Right renal pelvis (tissue), 4 donors: ENCODE data around the gene PMFBP1. TPM values are rescaled to one million over a fixed set of nuclear protein-coding genes. Genes with fewer than 3 reads are reported as not detected.
A peak's percentile ranks its signal among the peaks of the same experiment; 100 is the strongest.

Experiments
- DNase-seq, 4 donors: peaks; one replicate each; pipeline ENCODE4 v3.0.0-alpha.2; 2013; ENCODE audit warnings: low read depth in 4 of 4, low spot score in 3 of 4, missing footprints in 1 of 4
- polyA plus RNA-seq, 4 donors: library from polyadenylated mRNA; unstranded; fragments of 120-200 nt; gene quantifications; one replicate each; pipeline ENCODE4 v1.2.1, GENCODE V29; 2013; ENCODE audit not compliant: insufficient read length in 4 of 4

PMFBP1 gene
- polyA plus RNA-seq: 1 to 10 TPM; 3.2 to 3.8 (median 3.4) TPM

- DNase-seq: no peak
These were observed at the start of gene PMFBP1 for GRCh38 chr16:72172105-72173034. Gene PMFBP1, minus strand, starts transcription at chr16:72172155. Its CDS starts 947 bp downstream, at chr16:72171208.

GRCh38 chr16:72221630-72222024 is 49.7 kb upstream of the PMFBP1 start:
- no peak for DNase-seq

- no peak for DNase-seq
These were observed 49.1 kb upstream of the PMFBP1 start for GRCh38 chr16:72220875-72221629.

- no peak for DNase-seq
These were observed 47.3 kb upstream of the PMFBP1 start for GRCh38 chr16:72219282-72219681.

GRCh38 chr16:72216767-72217166 is 44.8 kb upstream of the PMFBP1 start:
- no peak for DNase-seq

- DNase-seq: no peak
These were observed 42.9 kb upstream of the PMFBP1 start for GRCh38 chr16:72214821-72215220.

GRCh38 chr16:72211110-72211509 is 39.2 kb upstream of the PMFBP1 start:
- DNase-seq: no peak

GRCh38 chr16:72210555-72210954 is 38.6 kb upstream of the PMFBP1 start:
- DNase-seq: no peak

GRCh38 chr16:72210072-72210471 is 38.1 kb upstream of the PMFBP1 start:
- DNase-seq: no peak

GRCh38 chr16:72206299-72206698 is 34.3 kb upstream of the PMFBP1 start:
- DNase-seq: no peak

GRCh38 chr16:72203401-72203800 is 31.4 kb upstream of the PMFBP1 start:
- DNase-seq: no peak

- no peak for DNase-seq
These were observed 30.1 kb upstream of the PMFBP1 start for GRCh38 chr16:72202014-72202413.

GRCh38 chr16:72201387-72201786 is 29.4 kb upstream of the PMFBP1 start:
- DNase-seq: no peak

GRCh38 chr16:72199761-72200337 is 27.9 kb upstream of the PMFBP1 start:
- DNase-seq: no peak

- DNase-seq: no peak
These were observed 26.8 kb upstream of the PMFBP1 start for GRCh38 chr16:72198771-72199201.

- peak in 2 of 4 donors; percentile 48 to 50 for DNase-seq
These were observed 26.2 kb upstream of the PMFBP1 start for GRCh38 chr16:72198021-72198711.

- DNase-seq: no peak
These were observed 25.6 kb upstream of the PMFBP1 start for GRCh38 chr16:72197545-72197944.

- no peak for DNase-seq
These were observed 23.7 kb upstream of the PMFBP1 start for GRCh38 chr16:72195609-72196008.

GRCh38 chr16:72191551-72191950 is 19.6 kb upstream of the PMFBP1 start:
- DNase-seq: no peak

- DNase-seq: no peak
These were observed 18.0 kb upstream of the PMFBP1 start for GRCh38 chr16:72189865-72190371.
